ENCODE data around the gene RHD.
"Not testable (repeated sequence)": the region's sequence is repeated elsewhere in the genome, so short reads cannot be mapped to it uniquely, and the experiment has no call there.

The RHD gene

DNA sequence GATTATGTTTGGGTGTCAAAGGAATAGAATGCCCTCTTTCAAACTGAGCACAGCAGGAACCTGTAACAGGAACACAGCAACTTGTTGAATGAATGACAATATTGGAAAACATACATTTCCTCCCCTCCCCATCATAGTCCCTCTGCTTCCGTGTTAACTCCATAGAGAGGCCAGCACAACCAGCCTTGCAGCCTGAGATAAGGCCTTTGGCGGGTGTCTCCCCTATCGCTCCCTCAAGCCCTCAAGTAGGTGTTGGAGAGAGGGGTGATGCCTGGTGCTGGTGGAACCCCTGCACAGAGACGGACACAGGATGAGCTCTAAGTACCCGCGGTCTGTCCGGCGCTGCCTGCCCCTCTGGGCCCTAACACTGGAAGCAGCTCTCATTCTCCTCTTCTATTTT, at the start of gene RHD:
Gene RHD, plus strand, starts transcription at position 272 of the 400 bp plus-strand sequence. Its CDS starts 39 bp downstream, at position 311.
- ATAC-seq, result not testable (repeated sequence)

- ATAC-seq, result no peak
- no peak for TF ChIP-seq TOX (CRISPR knock-in tag; IDR thresholded peaks at IDR 0.05; ENCODE audit: borderline replicate concordance)
- TF ChIP-seq ARNTL (CRISPR knock-in tag; IDR thresholded peaks at IDR 0.05; ENCODE audit: borderline replicate concordance, low read depth), result no peak
- no peak for TF ChIP-seq RARB (CRISPR knock-in tag; IDR thresholded peaks at IDR 0.05)
- no peak for TF ChIP-seq POU6F1 (CRISPR knock-in tag; IDR thresholded peaks at IDR 0.05; ENCODE audit: borderline replicate concordance, low read depth)
Observed at GRCh38 chr1:25222606-25223005, 49.7 kb upstream of the RHD start.

DNA sequence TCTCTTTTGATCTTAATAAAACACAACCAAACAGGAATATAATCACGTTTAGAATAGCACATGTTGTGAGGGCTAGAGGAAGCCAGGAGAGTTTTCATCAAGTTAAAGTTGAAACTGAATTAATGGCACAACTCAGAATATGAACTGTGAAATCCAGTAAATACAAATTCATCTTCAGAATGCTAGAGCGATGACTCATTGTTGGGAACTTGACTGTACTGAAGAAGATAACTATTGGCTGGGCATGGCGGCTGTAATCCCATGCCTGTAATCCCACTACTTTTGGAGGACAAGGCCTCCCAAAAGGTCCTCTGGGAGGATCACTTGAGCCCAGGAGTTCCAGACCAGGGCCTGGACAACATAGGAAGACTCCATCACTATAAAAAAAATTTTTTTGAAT, 48.8 kb upstream of the RHD start:
- ATAC-seq, result no peak
- TF ChIP-seq, protein P1, sequence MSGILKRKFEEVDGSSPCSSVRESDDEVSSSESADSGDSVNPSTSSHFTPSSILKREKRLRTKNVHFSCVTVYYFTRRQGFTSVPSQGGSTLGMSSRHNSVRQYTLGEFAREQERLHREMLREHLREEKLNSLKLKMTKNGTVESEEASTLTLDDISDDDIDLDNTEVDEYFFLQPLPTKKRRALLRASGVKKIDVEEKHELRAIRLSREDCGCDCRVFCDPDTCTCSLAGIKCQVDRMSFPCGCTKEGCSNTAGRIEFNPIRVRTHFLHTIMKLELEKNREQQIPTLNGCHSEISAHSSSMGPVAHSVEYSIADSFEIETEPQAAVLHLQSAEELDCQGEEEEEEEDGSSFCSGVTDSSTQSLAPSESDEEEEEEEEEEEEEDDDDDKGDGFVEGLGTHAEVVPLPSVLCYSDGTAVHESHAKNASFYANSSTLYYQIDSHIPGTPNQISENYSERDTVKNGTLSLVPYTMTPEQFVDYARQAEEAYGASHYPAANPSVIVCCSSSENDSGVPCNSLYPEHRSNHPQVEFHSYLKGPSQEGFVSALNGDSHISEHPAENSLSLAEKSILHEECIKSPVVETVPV (CRISPR knock-in tag; IDR thresholded peaks at IDR 0.05), result no peak
- TF ChIP-seq SNAI2 (CRISPR knock-in tag; IDR thresholded peaks at IDR 0.05) (no peak), PATZ1 (CRISPR knock-in tag; IDR thresholded peaks at IDR 0.05; ENCODE audit: borderline replicate concordance) (no peak), ZNF565 (CRISPR knock-in tag; conservative IDR thresholded peaks at IDR 0.05; ENCODE audit: low read depth) (no peak), RARB (CRISPR knock-in tag; IDR thresholded peaks at IDR 0.05) (no peak), CREB5 (CRISPR knock-in tag; IDR thresholded peaks at IDR 0.05; ENCODE audit: low read depth) (no peak), ESRRG (CRISPR knock-in tag; IDR thresholded peaks at IDR 0.05) (no peak), CSDC2 (CRISPR knock-in tag; IDR thresholded peaks at IDR 0.05) (no peak), ZNF8 (CRISPR knock-in tag; IDR thresholded peaks at IDR 0.05) (no peak), ZFP30 (CRISPR knock-in tag; IDR thresholded peaks at IDR 0.05) (no peak), ARNTL (CRISPR knock-in tag; IDR thresholded peaks at IDR 0.05; ENCODE audit: borderline replicate concordance, low read depth) (no peak), ZNF70 (CRISPR knock-in tag; IDR thresholded peaks at IDR 0.05) (no peak), POU6F1 (CRISPR knock-in tag; IDR thresholded peaks at IDR 0.05; ENCODE audit: borderline replicate concordance, low read depth) (no peak), ISL1 (CRISPR knock-in tag; IDR thresholded peaks at IDR 0.05) (no peak), ZFP3 (CRISPR knock-in tag; IDR thresholded peaks at IDR 0.05) (no peak), BACH2 (CRISPR knock-in tag; IDR thresholded peaks at IDR 0.05; ENCODE audit: borderline replicate concordance) (no peak), TOX (CRISPR knock-in tag; IDR thresholded peaks at IDR 0.05; ENCODE audit: borderline replicate concordance) (no peak), OSR1 (CRISPR knock-in tag; IDR thresholded peaks at IDR 0.05) (no peak), PPARA (CRISPR knock-in tag; IDR thresholded peaks at IDR 0.05; ENCODE audit: borderline replicate concordance) (no peak)
- TF ChIP-seq, protein P2, sequence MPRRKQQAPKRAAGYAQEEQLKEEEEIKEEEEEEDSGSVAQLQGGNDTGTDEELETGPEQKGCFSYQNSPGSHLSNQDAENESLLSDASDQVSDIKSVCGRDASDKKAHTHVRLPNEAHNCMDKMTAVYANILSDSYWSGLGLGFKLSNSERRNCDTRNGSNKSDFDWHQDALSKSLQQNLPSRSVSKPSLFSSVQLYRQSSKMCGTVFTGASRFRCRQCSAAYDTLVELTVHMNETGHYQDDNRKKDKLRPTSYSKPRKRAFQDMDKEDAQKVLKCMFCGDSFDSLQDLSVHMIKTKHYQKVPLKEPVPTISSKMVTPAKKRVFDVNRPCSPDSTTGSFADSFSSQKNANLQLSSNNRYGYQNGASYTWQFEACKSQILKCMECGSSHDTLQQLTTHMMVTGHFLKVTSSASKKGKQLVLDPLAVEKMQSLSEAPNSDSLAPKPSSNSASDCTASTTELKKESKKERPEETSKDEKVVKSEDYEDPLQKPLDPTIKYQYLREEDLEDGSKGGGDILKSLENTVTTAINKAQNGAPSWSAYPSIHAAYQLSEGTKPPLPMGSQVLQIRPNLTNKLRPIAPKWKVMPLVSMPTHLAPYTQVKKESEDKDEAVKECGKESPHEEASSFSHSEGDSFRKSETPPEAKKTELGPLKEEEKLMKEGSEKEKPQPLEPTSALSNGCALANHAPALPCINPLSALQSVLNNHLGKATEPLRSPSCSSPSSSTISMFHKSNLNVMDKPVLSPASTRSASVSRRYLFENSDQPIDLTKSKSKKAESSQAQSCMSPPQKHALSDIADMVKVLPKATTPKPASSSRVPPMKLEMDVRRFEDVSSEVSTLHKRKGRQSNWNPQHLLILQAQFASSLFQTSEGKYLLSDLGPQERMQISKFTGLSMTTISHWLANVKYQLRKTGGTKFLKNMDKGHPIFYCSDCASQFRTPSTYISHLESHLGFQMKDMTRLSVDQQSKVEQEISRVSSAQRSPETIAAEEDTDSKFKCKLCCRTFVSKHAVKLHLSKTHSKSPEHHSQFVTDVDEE (CRISPR knock-in tag; IDR thresholded peaks at IDR 0.05), result no peak
